GM19043 (cell line): Measurements from ENCODE around the gene OR4D2.

Source experiments
- ATAC-seq: cut with Tn5 transposase; IDR thresholded peaks from one replicate; pipeline ENCODE4 v1.9.1; 2021; ENCODE audit warnings: low read depth; ENCODE audit not compliant: unreplicated experiment

The OR4D2 gene

DNA sequence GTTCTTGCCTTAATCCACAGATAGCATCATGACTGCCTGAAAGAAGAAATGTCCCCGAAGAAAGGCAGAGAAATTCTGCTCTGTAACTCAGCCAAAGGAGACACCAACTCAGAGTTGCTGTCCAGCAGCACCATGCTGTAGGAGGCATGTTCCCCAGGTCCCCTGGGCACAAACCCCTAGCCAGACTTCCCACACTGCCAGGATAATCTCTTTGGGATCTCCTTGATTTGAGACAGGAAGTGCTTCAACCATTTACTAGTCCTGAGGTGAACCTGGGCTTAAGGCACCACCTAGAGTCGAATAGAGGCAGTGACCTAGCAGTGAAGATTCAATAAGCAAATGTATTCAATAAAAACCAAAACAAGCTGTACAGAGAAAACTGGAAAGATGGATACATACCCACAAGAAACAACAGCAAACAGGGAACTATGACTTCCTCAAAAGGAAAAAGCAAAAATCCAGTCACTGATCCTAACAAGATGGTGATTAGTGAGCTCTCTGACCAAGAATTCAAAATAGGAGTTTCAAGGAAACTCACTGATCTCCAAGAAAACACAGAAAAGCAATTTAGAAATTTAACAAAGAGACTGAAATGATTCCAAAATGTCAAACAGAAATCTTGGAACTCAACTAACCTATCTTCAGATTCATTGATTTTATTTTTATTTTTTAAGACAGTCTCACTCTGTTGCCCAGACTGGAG is 5.7 kb downstream of the OR4D2 start:
- ATAC-seq: no peak

GRCh38 chr17:58174871-58175270 is 8.1 kb downstream of the OR4D2 start:
- ATAC-seq: no peak

DNA sequence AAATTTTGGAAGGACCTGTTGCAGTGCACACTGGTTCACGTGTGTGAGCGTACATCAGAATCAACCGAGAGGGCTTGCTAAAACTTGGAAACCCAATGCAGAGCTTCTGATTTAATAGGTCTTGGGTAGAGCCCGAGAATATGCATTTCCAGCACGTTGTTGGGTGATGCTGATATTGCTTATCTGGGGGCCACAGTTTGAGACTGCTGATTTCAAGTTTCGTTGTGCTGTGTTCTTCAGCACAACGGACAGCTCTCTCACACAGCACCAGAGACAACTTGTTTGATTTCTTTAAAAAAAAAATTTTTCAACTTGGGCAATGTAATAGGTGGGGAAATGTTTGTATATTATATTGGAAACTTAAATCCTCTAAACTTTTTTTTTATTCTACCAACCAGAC is 9.4 kb downstream of the OR4D2 start:
- no peak for ATAC-seq

- no peak for ATAC-seq
Measured at GRCh38 chr17:58181796-58182195, 15.0 kb downstream of the OR4D2 start.

DNA sequence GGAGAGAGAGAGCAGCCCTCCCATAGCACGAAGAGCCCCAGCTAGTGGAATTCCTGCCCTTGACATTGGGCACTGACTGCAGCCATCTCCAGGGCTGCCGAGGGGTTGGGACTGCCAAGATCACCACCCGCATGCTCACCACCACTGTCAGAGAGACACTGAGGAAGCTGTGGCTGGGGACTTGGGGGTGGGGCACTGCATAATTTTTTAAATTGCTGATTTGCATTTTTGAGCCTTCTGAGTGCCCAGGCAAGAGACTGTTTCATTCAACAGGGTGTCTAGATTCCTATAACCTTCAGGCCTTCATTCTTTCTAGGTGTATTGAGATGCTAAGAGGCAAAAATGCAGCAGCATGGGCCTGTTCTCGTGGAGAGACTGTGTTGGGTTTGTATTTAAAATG is 16.7 kb downstream of the OR4D2 start:
- ATAC-seq: no peak

GRCh38 chr17:58184308-58184985 is 17.7 kb downstream of the OR4D2 start:
- no peak for ATAC-seq

DNA sequence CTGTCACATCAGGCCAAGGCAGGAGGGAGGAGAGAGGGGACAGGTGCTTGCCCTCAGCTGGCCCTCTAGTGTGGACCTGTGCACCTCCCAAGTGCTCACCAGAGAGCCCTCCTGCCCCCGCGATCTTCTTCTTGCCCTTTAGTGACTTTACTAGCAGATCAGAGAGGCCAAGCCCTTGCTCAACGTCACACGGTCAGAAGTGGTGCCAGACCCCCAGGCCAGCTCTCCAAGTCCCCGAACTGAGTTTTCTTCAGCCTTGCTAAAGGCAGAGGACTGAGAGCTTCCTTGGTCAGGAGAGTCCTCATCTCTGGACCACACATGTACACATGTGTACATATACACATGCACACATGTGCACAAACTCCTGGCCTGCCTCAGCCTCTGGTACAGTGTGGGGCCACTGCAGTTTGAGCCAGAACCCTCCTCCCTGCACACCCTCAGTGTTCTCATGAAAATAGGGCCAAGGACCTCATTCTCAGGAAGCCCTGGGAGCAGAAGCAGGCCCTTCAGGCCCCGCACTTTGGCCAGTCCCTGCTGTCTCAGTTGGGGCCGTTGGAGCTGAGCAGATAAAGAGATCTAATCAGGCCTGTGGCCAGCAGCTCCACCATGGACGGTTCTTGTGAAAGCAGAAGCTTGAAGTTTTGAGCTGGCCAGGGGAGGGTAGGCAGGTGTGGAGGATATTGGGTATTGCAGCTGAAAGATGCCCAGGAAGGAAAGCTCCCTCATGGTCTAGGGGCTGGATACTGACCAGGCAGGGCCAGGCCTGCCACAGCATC is 18.4 kb downstream of the OR4D2 start:
- no peak for ATAC-seq

DNA sequence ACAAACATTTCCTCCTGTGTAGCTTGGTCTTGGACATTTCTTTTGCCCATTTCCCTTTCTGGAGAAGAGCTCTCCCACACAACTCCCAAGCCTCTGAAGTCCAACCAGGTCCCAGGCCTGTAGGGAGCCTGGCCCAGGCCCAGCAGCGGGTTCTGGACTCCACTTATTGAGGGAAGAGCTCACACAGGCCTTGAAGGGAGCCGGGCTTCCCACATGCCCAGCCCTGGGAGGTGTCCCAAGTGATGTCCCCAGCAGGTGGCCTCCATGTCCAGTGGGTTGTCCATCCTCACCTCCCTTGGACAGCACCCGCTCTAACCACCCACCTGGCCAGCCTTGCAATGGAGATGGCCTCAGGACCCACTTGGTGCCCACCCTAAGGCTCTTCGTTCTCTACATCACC is 19.8 kb downstream of the OR4D2 start:
- ATAC-seq: no peak

GRCh38 chr17:58187063-58187462 is 20.3 kb downstream of the OR4D2 start:
- no peak for ATAC-seq

DNA sequence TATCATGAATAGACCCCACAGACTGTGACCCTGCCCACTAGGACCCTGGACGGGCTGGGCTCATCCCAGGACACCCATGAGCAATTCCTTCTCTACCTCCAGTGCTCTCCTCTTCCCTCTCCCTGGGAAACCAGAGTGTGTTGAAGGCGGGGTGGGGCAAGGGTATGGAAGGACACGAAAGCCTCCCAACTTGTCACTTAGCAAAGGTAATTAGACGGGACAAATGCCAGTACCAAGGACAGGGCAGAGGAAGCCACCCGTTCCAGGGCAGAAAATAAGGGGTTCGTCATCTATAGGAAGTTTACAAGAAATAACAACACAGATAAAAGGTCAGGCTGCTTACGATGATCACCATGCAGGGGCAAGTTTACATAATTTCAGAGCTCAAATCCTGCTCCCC is 20.9 kb downstream of the OR4D2 start:
- ATAC-seq: no peak

- no peak for ATAC-seq
Measured at GRCh38 chr17:58189436-58190146, 22.8 kb downstream of the OR4D2 start.

DNA sequence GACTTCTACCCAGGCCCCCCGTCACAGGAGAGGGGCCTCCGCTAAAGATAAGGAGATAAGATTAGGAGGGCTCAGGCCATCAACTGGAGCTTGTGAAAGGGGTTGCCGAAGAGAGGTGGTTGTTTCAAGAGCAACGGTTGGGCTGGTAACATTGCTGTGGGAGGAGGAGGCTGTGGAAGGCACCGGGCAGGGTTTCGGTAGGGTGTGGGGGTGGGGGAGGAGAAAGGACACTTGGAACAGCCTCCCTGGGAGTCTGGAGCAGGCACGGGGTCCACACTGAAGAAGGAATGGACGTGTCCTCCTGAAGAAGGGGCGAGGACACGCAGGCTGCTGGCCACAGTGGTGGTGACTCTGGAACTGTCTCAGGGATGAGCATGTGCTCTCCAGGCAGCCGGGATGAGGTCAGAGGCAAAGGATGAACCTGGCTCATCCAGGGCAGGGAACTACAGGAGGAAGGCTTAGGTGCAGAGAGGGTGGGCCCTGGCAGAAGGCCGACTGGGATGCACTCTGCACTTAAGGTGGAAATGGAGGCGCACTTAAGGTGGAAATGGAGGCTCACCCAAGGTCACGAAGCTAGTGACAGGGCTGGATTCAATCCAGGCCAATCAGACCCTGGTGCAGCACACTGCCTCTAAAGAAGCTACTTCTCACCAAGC is 24.6 kb downstream of the OR4D2 start:
- no peak for ATAC-seq

DNA sequence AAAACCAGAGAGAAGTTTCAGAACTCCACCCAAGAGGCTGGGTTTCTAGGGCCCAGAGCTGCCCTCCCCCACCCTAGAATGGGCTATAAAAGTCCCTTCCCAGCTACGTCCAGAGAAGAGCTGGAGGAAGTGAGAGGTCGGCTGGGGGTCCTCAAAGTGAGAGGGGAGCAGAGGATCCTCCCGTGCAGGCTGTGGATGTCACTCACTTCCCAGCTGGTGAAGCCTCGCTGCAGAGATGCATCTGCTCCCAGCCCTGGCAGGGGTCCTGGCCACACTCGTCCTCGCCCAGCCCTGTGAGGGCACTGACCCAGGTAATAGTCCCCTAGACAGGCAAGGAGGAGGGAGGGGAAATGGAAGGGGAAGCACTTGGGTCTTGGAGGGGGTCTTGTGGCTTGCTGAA is 25.8 kb downstream of the OR4D2 start, which contains the start of gene EPX:
TSS of gene EPX (plus strand) at position 115 of the 400 bp plus-strand sequence. CDS start at position 236, 121 bp downstream.
- ATAC-seq: no peak

- no peak for ATAC-seq
Measured at GRCh38 chr17:58193641-58194255, 27.0 kb downstream of the OR4D2 start.

DNA sequence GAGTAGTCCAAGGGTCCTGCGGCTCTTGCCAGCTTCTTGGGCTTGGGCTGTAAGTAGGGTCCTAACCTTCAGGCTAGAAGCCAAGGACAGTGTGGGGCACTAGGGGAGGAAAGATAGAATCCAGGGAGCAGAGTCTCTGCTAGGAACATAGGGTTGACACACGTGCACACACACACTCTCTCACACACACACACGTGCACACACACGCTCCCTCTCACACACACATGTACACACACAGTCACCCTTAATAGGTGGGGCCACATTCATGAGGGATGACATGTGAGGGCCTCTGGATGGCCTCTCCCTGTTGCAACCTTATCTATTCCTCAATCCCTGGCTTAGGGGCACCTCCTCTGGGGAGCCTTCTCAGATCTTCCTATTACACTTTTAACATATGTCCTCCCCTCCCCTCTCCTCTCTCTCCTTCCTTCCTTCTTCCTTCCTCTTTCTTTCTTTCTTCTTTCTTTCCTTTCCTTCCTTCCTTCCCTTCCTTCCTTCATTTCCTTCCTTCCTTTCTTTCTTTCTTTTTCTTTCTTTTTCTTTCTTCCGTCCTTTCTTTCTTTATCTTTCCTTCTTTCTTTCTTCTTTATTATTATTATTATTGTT is 28.8 kb downstream of the OR4D2 start:
- ATAC-seq: no peak

GRCh38 chr17:58196610-58197009 is 29.8 kb downstream of the OR4D2 start:
- ATAC-seq: no peak

- ATAC-seq: no peak
Measured at GRCh38 chr17:58200024-58200633, 33.3 kb downstream of the OR4D2 start.

DNA sequence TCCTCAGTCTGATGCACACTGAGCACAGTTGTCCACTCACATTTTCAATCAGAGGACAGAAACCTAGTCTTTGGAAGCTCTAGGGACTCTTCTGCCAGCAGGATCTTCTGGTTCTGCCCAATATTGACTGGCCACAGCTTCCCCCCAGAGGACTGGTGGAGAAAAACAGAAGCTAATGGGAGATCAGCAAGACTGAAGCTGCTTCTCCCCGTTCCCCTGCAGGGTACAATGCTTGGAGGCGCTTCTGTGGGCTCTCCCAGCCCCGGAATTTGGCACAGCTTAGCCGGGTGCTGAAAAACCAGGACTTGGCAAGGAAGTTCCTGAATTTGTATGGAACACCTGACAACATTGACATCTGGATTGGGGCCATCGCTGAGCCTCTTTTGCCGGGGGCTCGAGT is 36.1 kb downstream of the OR4D2 start:
- ATAC-seq: no peak

- ATAC-seq: no peak
Measured at GRCh38 chr17:58204796-58205195, 38.0 kb downstream of the OR4D2 start.
